Left lung (tissue), 10 donors: Measurements from ENCODE around the gene CRYGN. TPM values are rescaled to one million over a fixed set of nuclear protein-coding genes. Genes with fewer than 3 reads are reported as not detected.

Source experiments
- ATAC-seq: fragments of 200-7000 bp; cut with Tn5 transposase; one replicate; pipeline ENCODE4 v1.9.1; 2020; ENCODE audit warnings: moderate library complexity
- DNase-seq, 4 donors: peaks; one replicate each; pipeline ENCODE4 v3.0.0-alpha.2; 2013 to 2020
- H3K27ac ChIP-seq, 2 donors: fragments of 200-600 bp; sonication (generic) in 1 of 2; one replicate each; pipeline versions ENCODE4 v1.5.0 to v1.8.0; 2020 to 2021
- H3K27me3 ChIP-seq, 2 donors: fragments of 200-600 bp; sonication (generic) in 1 of 2; one replicate each; pipeline versions ENCODE4 v1.5.0 to v1.8.0; 2020 to 2021
- H3K36me3 ChIP-seq, 2 donors: fragments of 200-600 bp; sonication (generic) in 1 of 2; one replicate each; pipeline versions ENCODE4 v1.5.0 to v1.8.0; 2020 to 2021
- H3K4me1 ChIP-seq, 2 donors: fragments of 200-600 bp; one replicate each; pipeline ENCODE4 v1.8.0; 2021
- H3K4me3 ChIP-seq, 2 donors: fragments of 200-600 bp; sonication (generic) in 1 of 2; one replicate each; pipeline versions ENCODE4 v1.5.0 to v1.8.0; 2020 to 2021; ENCODE audit warnings: mild to moderate bottlenecking in 1 of 2
- H3K9me3 ChIP-seq, 2 donors: fragments of 200-600 bp; sonication (generic) in 1 of 2; one replicate each; pipeline versions ENCODE4 v1.5.0 to v1.8.0; 2020 to 2021
- CTCF ChIP-seq, 2 donors: fragments of 200-600 bp; sonication (generic) in 1 of 2; IDR thresholded peaks; one replicate each; pipeline versions ENCODE4 v1.5.0 to v1.8.0; 2021; ENCODE audit warnings: antibody characterized with exemption in 2 of 2
- intact Hi-C, 2 donors: fragments of 100-400 bp; cut with DNase I; formaldehyde crosslinking; loops; one replicate each; pipeline versions ENCODE4 v1.11.2 to v1.14.2; 2022
- polyA plus RNA-seq, 6 donors: library from polyadenylated mRNA; unstranded; fragments of 120-200 nt; gene quantifications; one replicate each; pipeline ENCODE4 v1.2.1, GENCODE V29; 2013; ENCODE audit not compliant: insufficient read length in 6 of 6
- total RNA-seq, 2 donors: library from RNA; stranded (reverse); fragmentation: NEBNext Ultra II Directional; extraction: Animal tissue kit (Norgen Biotek cat#: 25700); gene quantifications; one replicate each; pipeline ENCODE4 v1.2.1, GENCODE V29; 2021
- donor health status: DM: no; HTN: yes; CAD: no.
- donor health status: DM: no; HTN: no; CAD: no.

Gene CRYGN
- total and polyA plus RNA-seq, 8 donors = 0.34 to 0.75 (median 0.56) TPM; not detected in 2

GRCh38 chr7:151436446-151437158 lies 3.3 kb downstream of the CRYGN start:
- Histone ChIP-seq H3K4me1 (peaks cover 7 to 12% of the 10 kb centered on the region in 2 donors), H3K27ac (peak overlapping the region in 1 of 2 donors; percentile 9), H3K9me3 (no peaks in the 10 kb centered on the region), H3K27me3 (peaks cover 0 to 44% of the 10 kb centered on the region in 2 donors), H3K36me3 (no peaks in the 10 kb centered on the region), H3K4me3 (no peak overlapping the region)
- TF ChIP-seq CTCF (IDR thresholded peaks at IDR 0.05) = no peak
- DNase-seq (peak in 1 of 4 donors; percentile 28), ATAC-seq (no peak)
- intact Hi-C loops = no loop called here

DNA sequence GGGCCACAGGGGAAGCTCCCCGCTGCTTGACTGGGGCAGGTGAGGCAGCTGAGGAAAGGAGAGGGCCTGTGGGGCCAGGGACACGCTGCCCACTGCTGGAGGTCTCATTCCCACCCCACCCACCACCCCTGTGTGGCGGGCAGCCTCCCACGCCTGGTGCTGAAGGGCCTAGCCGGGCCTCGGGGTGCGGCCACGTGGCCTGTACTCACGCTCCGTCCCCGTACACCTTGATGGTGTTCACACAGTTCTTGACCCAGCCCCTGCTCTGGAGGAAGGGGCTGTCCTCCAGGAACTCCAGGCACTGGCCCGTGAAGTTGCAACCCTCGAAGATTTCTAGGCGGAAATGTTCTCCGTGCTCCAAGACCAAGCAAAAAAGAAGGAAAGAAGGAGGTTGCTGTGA lies 4.0 kb downstream of the CRYGN start:
- TF ChIP-seq CTCF (IDR thresholded peaks at IDR 0.05) = no peak
- intact Hi-C loops = no loop called here
- no peak overlapping the region for H3K27ac ChIP-seq

GRCh38 chr7:151435103-151435916 lies 4.6 kb downstream of the CRYGN start:
- no peaks in the 10 kb centered on the region for H3K9me3 ChIP-seq
- intact Hi-C loops = no loop called here
- no peaks in the 10 kb centered on the region for H3K36me3 ChIP-seq
- H3K4me1 ChIP-seq = peaks cover 4 to 7% of the 10 kb centered on the region in 2 donors
- no peak for TF ChIP-seq CTCF (IDR thresholded peaks at IDR 0.05)
- ATAC-seq (no peak), DNase-seq (peak in 1 of 4 donors; percentile 26)
- no peak overlapping the region for H3K4me3 ChIP-seq
- no peak overlapping the region for H3K27ac ChIP-seq
- H3K27me3 ChIP-seq = peaks cover 0 to 36% of the 10 kb centered on the region in 2 donors

More for the DNA sequence above, 4.0 kb downstream of the CRYGN start:
- no peak for ATAC-seq
- H3K4me1 ChIP-seq = peaks cover 7% of the 10 kb centered on the region in 2 donors
- no peak overlapping the region for H3K4me3 ChIP-seq
- peaks cover 0 to 42% of the 10 kb centered on the region in 2 donors for H3K27me3 ChIP-seq
- peak in 1 of 4 donors; percentile 28 for DNase-seq
- no peaks in the 10 kb centered on the region for H3K9me3 ChIP-seq
- H3K36me3 ChIP-seq = no peaks in the 10 kb centered on the region

- ATAC-seq = no peak
- intact Hi-C loops = no loop called here
- no peak for TF ChIP-seq CTCF (IDR thresholded peaks at IDR 0.05)
These were observed 5.4 kb downstream of the CRYGN start for GRCh38 chr7:151434549-151434948.

More at GRCh38 chr7:151434549-151434948, 5.4 kb downstream of the CRYGN start:
- Histone ChIP-seq H3K4me3 (no peak overlapping the region), H3K9me3 (no peaks in the 10 kb centered on the region), H3K27me3 (peaks cover 0 to 28% of the 10 kb centered on the region in 2 donors), H3K4me1 (peaks cover 6 to 8% of the 10 kb centered on the region in 2 donors), H3K27ac (no peak overlapping the region), H3K36me3 (no peaks in the 10 kb centered on the region)
- DNase-seq = no peak
